IPS-18c (cell line): ENCODE measurements around the gene OR2T5.
"Not testable (repeated sequence)": the region's sequence is repeated elsewhere in the genome, so short reads cannot be mapped to it uniquely, and the experiment has no call there.

Experiments
- H3K4me3 ChIP-seq: 2 replicates; pipeline ENCODE4 v1.7.0; 2013; ENCODE audit warnings: low read depth, mild to moderate bottlenecking, low read length, moderate library complexity; ENCODE audit not compliant: insufficient read depth
- H3K9me3 ChIP-seq: one replicate; pipeline ENCODE4 v1.6.1; 2013; ENCODE audit warnings: mild to moderate bottlenecking, low read length, moderate library complexity; ENCODE audit not compliant: control insufficient read depth, insufficient read depth

Gene OR2T5

GRCh38 chr1:248481686-248482579, 6.5 kb upstream of the OR2T5 start:
- not testable (repeated sequence) for H3K4me3 ChIP-seq, H3K9me3 ChIP-seq

GRCh38 chr1:248496661-248497060, 8.3 kb downstream of the OR2T5 start:
- not testable (repeated sequence) for H3K4me3 ChIP-seq, H3K9me3 ChIP-seq

DNA sequence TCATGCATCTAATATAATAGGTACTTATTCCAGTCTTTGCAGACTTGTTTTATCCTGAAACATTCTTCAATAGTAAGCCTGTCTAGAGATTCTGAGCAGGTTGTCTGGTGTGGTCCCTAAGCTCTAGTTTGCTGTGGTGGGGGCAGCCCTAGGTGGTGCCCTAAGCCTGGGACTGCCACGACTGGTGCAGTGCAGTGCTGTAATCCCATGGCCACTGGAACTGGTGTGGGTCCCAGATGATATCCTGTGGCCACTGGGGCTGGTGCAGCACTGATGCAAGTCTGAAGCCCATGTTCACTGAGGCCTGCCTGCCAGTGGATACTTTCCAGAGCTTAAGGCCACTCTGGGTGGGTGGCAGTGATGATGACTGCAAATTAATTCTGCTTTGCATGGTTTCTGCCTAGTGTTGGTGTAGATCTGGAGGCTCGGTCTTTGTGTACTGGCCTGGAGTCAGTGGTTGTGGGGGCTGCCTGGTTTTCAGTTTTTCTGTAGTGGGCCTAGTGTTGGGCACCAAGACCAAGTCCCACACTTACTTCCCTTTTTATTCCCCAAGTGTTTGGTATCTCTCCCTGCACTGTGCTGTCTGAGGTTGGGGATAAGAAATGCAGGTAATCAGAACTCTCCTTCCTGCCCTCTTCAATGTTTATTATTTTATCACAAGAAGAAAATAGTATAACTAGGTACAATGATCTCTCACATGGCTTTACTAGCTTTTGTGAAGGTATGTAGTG, 12.1 kb downstream of the OR2T5 start:
- H3K4me3 ChIP-seq, H3K9me3 ChIP-seq: not testable (repeated sequence)

DNA sequence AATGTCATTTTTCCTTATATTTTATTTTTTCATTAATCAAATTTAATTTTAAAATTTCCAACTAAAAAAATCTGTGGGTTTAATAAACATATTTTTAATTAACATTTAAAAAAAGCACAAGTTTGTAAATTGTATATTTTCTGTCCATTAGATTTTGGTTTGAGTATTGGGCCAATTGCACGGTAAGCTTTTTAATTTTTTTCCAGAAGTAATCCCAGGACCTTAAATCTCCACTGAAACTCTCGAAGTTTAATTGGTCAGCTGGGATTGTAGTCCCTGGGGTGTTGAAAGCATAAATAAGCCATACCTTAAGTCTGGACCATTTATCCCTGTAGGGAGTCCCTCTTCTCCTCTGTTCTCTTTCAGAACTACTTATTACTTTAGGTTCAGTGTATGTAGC, 19.4 kb downstream of the OR2T5 start, which contains the start of gene OR2G6:
TSS of gene OR2G6 (plus strand) at position 301 of the 400 bp plus-strand sequence. CDS start 13,574 bp downstream, outside the sequence.
- H3K9me3 ChIP-seq, H3K4me3 ChIP-seq: not testable (repeated sequence)

DNA sequence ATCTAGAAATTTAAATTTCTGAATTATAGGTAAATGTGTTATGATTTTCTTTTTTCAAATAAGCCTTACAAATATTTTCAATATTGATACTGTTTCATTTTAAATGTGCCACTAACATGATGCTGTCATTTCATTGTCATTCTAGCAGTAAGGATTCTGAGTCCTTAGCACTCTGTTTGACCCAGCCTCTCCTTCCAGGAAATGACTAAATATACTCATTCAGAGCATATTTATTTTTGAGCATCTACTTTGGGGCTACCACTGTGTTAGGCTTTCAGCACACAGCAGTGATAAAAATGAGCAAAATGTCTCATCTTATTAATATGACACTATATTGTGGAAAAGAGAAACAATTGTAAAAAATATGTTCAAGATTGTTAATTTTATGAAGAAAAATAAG, 21.8 kb downstream of the OR2T5 start:
- H3K4me3 ChIP-seq, H3K9me3 ChIP-seq: not testable (repeated sequence)

DNA sequence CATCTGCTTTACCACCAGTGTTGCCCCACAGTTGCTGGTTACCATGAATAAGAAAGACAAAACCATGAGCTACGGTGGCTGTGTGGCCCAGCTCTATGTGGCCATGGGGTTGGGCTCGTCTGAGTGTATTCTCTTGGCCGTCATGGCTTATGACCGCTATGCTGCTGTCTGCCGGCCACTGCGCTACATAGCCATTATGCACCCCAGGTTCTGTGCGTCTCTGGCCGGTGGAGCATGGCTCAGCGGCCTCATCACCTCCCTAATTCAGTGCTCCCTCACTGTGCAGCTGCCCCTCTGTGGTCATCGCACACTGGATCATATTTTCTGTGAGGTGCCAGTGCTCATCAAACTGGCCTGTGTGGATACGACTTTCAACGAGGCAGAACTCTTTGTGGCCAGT, 33.5 kb downstream of the OR2T5 start:
- H3K4me3 ChIP-seq = no peak overlapping the region
- H3K9me3 ChIP-seq = peaks cover 2% of the 10 kb centered on the region

DNA sequence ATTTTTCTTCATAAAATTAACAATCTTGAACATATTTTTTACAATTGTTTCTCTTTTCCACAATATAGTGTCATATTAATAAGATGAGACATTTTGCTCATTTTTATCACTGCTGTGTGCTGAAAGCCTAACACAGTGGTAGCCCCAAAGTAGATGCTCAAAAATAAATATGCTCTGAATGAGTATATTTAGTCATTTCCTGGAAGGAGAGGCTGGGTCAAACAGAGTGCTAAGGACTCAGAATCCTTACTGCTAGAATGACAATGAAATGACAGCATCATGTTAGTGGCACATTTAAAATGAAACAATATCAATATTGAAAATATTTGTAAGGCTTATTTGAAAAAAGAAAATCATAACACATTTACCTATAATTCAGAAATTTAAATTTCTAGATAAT, 49.1 kb downstream of the OR2T5 start:
- H3K4me3 ChIP-seq, H3K9me3 ChIP-seq: not testable (repeated sequence)
